SIG-M5 treated with dmso at 0.1 percent for 504 hours (cell line): ENCODE data around the gene SIRT7.

ENCODE experiments used
- DNase-seq: peaks from one replicate; lab custom pipeline; 2025; ENCODE audit not compliant: unreplicated experiment; lab: John Stamatoyannopoulos, UW

The SIRT7 gene

DNA sequence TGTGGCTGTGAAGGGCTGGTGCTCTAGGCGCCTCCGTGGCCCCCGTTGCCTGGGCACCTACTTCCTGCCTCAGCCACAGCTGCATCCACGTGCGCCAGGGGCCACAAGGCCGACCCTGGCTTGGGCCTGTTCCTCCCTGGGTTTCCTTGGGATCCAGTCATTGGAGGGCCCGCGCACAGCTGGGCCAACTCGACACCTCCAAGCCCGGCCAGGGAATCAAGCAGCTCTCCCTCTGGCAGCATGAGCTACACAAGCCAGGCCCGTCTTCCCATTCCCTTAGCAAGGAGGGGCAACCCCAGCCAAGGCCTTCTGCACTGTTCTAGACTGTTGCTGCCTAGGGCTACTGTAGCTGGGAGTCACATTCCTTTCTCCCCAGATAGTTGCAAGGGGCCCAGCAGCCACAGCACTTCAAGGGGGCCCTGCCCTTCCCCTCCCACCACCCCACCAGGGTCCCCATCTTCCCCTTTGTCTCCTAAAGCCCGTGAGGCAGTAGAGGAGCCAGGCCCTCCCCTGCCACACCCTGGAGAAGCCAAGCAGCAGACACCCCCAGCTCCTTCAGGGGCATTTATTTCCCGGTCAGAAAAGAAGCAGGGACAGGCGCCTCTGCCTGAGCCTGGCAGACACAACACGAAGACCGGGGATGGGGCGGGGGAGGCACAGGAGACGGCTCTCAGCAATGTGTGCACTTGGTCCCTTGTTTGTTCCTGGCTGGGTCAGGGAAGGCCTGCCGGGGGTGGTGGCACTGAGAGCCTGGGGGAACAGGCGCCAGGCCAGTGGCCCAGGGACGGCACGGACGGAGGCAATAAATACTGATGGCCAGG is 50.6 kb downstream of the SIRT7 start:
- DNase-seq: peak; percentile 72

DNA sequence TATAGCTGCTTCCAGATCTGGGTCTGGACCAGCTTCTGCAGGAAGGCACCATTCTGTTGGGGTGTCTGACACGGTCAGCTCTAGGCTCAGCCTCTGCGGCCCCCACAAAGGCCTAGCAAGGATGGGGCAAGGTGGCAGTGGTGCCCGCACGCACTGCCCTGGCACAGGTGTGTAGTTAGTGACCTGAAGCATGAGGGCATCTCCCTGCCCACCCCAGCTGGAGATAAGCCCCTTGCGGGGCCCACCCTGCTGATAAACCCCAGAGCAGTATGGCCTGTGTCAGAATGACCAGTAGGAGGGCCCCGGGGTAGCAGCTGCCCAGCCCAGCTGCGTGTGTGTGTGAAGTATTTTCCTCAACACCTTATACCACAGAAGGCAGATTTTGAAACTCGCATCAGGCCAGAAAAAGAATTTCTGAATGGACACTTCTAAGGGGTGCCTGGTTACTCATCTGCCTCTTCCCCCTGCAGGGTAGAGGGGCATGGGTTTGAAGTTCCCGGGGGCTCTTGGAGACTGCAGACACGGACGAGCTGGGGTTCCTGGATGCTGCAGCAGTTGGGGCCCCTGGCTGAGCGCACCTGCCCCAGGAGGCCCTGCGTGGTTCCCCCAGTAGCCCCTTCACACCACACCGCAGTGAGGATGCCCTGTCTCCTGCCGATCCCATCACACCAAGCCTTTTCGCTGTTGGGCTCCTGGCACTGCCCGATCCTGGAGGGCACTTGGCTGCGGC is 51.4 kb downstream of the SIRT7 start:
- no peak for DNase-seq

DNA sequence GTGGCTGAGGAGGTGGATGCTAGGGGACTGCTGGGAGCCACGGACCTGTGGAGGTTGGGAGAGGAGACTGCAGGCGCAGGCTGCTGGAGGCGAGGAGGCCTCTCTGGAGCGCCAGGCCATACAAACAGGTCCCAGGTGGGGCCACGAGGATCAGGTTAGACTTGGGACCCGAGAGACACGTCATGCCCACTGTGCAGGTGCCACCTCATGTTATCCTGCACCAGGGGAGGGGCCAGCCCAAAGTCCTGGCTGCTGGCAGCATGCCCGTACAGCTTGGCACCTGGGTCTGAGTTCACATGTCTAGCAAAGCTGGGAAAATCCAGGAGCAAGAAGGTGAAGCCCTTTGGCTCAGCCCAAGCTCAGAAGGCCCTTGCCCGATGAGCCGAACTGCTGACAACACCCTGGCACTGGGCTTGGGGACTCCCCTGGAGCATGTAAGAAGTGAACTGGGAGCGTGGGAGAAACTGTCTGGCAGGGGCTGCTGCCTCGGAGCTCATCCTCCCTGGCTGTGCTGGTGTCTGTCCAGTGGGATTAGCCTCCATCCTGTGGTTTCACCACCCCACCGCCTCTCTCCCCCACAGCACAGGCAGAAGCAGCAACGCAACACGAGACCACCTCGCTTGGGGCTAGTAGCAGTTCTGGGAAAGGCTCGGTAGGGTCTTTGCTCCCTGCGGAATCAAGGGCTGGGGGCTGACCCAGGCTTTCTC is 52.1 kb downstream of the SIRT7 start:
- no peak for DNase-seq

- DNase-seq: no peak
These were observed 52.6 kb downstream of the SIRT7 start for GRCh38 chr17:81865358-81865732.

GRCh38 chr17:81863833-81864768 is 53.9 kb downstream of the SIRT7 start:
- DNase-seq: no peak

GRCh38 chr17:81863123-81863675 is 54.8 kb downstream of the SIRT7 start:
- no peak for DNase-seq
